Neuron (in vitro differentiated cells): ENCODE results near the gene OR5K1.

Source experiments
- H2AFZ ChIP-seq: one replicate; pipeline ENCODE4 v1.6.1; 2013; ENCODE audit warnings: low read depth, mild to moderate bottlenecking, inconsistent platforms, low read length, moderate library complexity
- H3K27me3 ChIP-seq: one replicate; pipeline ENCODE4 v1.6.1; 2013; ENCODE audit warnings: low read length; ENCODE audit not compliant: insufficient read depth
- H3K36me3 ChIP-seq: one replicate; pipeline ENCODE4 v1.6.1; 2013; ENCODE audit warnings: low read length; ENCODE audit not compliant: insufficient read depth
- H3K4me1 ChIP-seq: one replicate; pipeline ENCODE4 v1.6.1; 2013; ENCODE audit warnings: low read length; ENCODE audit not compliant: insufficient read depth
- H3K4me3 ChIP-seq: 2 replicates; pipeline ENCODE4 v1.5.1; 2013; ENCODE audit warnings: mild to moderate bottlenecking, low read length, moderate library complexity
- H3K9me3 ChIP-seq: one replicate; pipeline ENCODE4 v1.6.1; 2013; ENCODE audit warnings: low read length

The OR5K1 gene

GRCh38 chr3:98462901-98463300 lies at the start of gene OR5K1:
Gene OR5K1, plus strand, starts transcription at chr3:98463201. Its CDS starts 6,376 bp downstream, at chr3:98469577.
- no peaks in the 10 kb centered on the region for H3K27me3 ChIP-seq
- no peak within 1 kb of the TSS for H2AFZ ChIP-seq
- H3K4me1 ChIP-seq: no peaks in the 10 kb centered on the region
- H3K4me3 ChIP-seq: no peak within 1 kb of the TSS
- no peaks in the 10 kb centered on the region for H3K9me3 ChIP-seq
- H3K36me3 ChIP-seq: no peaks in the 10 kb centered on the region

GRCh38 chr3:98432575-98432974 lies 30.4 kb upstream of the OR5K1 start:
- Histone ChIP-seq H3K36me3 (no peaks in the 10 kb centered on the region), H3K27me3 (no peaks in the 10 kb centered on the region), H3K4me1 (no peaks in the 10 kb centered on the region), H3K4me3 (no peak overlapping the region), H2AFZ (no peak overlapping the region), H3K9me3 (no peaks in the 10 kb centered on the region)

- Histone ChIP-seq H3K4me1 (no peaks in the 10 kb centered on the region), H2AFZ (no peak overlapping the region), H3K36me3 (no peaks in the 10 kb centered on the region), H3K4me3 (no peak overlapping the region), H3K9me3 (no peaks in the 10 kb centered on the region), H3K27me3 (no peaks in the 10 kb centered on the region)
Measured at GRCh38 chr3:98433764-98434163, 29.2 kb upstream of the OR5K1 start.

GRCh38 chr3:98434412-98434811 lies 28.6 kb upstream of the OR5K1 start:
- Histone ChIP-seq H3K4me1 (no peaks in the 10 kb centered on the region), H2AFZ (no peak overlapping the region), H3K27me3 (no peaks in the 10 kb centered on the region), H3K36me3 (no peaks in the 10 kb centered on the region), H3K9me3 (no peaks in the 10 kb centered on the region), H3K4me3 (no peak overlapping the region)

- Histone ChIP-seq H2AFZ (no peak overlapping the region), H3K9me3 (no peaks in the 10 kb centered on the region), H3K27me3 (no peaks in the 10 kb centered on the region), H3K4me3 (no peak overlapping the region), H3K4me1 (no peaks in the 10 kb centered on the region), H3K36me3 (no peaks in the 10 kb centered on the region)
Measured at GRCh38 chr3:98440283-98440682, 22.7 kb upstream of the OR5K1 start.

GRCh38 chr3:98445949-98446406 lies 17.0 kb upstream of the OR5K1 start:
- no peak overlapping the region for H3K4me3 ChIP-seq
- H3K9me3 ChIP-seq: no peaks in the 10 kb centered on the region
- no peaks in the 10 kb centered on the region for H3K36me3 ChIP-seq
- no peaks in the 10 kb centered on the region for H3K27me3 ChIP-seq
- peaks cover 4% of the 10 kb centered on the region for H3K4me1 ChIP-seq
- no peak overlapping the region for H2AFZ ChIP-seq

GRCh38 chr3:98449606-98450193 lies 13.3 kb upstream of the OR5K1 start:
- Histone ChIP-seq H3K4me1 (peaks cover 4% of the 10 kb centered on the region), H3K27me3 (no peaks in the 10 kb centered on the region), H3K4me3 (no peak overlapping the region), H3K36me3 (no peaks in the 10 kb centered on the region), H3K9me3 (no peaks in the 10 kb centered on the region), H2AFZ (no peak overlapping the region)

GRCh38 chr3:98450372-98450771 lies 12.6 kb upstream of the OR5K1 start:
- Histone ChIP-seq H3K4me1 (peaks cover 4% of the 10 kb centered on the region), H3K27me3 (no peaks in the 10 kb centered on the region), H2AFZ (no peak overlapping the region), H3K4me3 (no peak overlapping the region), H3K9me3 (no peaks in the 10 kb centered on the region), H3K36me3 (no peaks in the 10 kb centered on the region)

GRCh38 chr3:98453827-98454226 lies 9.2 kb upstream of the OR5K1 start:
- Histone ChIP-seq H3K9me3 (no peaks in the 10 kb centered on the region), H2AFZ (no peak overlapping the region), H3K4me1 (no peaks in the 10 kb centered on the region), H3K36me3 (no peaks in the 10 kb centered on the region), H3K27me3 (no peaks in the 10 kb centered on the region), H3K4me3 (no peak overlapping the region)

- H3K4me1 ChIP-seq: no peaks in the 10 kb centered on the region
- H3K36me3 ChIP-seq: no peaks in the 10 kb centered on the region
- no peaks in the 10 kb centered on the region for H3K27me3 ChIP-seq
- no peaks in the 10 kb centered on the region for H3K9me3 ChIP-seq
- H3K4me3 ChIP-seq: no peak overlapping the region
- no peak overlapping the region for H2AFZ ChIP-seq
Measured at GRCh38 chr3:98454929-98455328, 8.1 kb upstream of the OR5K1 start.

- Histone ChIP-seq H3K9me3 (no peaks in the 10 kb centered on the region), H3K36me3 (no peaks in the 10 kb centered on the region), H3K27me3 (no peaks in the 10 kb centered on the region), H3K4me1 (no peaks in the 10 kb centered on the region), H2AFZ (no peak overlapping the region), H3K4me3 (no peak overlapping the region)
Measured at GRCh38 chr3:98457543-98457942, 5.5 kb upstream of the OR5K1 start.

GRCh38 chr3:98460220-98460619 lies 2.8 kb upstream of the OR5K1 start:
- H3K4me3 ChIP-seq: no peak overlapping the region
- no peaks in the 10 kb centered on the region for H3K27me3 ChIP-seq
- no peaks in the 10 kb centered on the region for H3K9me3 ChIP-seq
- no peaks in the 10 kb centered on the region for H3K36me3 ChIP-seq
- H3K4me1 ChIP-seq: no peaks in the 10 kb centered on the region
- H2AFZ ChIP-seq: no peak overlapping the region

GRCh38 chr3:98482717-98483482 lies 19.9 kb downstream of the OR5K1 start:
- no peak overlapping the region for H3K4me3 ChIP-seq
- H2AFZ ChIP-seq: peak overlapping the region; percentile 11
- no peaks in the 10 kb centered on the region for H3K4me1 ChIP-seq
- H3K9me3 ChIP-seq: no peaks in the 10 kb centered on the region
- no peaks in the 10 kb centered on the region for H3K36me3 ChIP-seq
- H3K27me3 ChIP-seq: no peaks in the 10 kb centered on the region
